K562 treated with DMSO at 1 percent for 4 hours (cell line): ENCODE data around the gene OR4C12. TPM values are rescaled to one million over a fixed set of nuclear protein-coding genes. Genes with fewer than 3 reads are reported as not detected.

Experiments used
- total RNA-seq: library from RNA; unstranded; fragments of 300-600 nt; gene quantifications from 2 replicates; pipeline ENCODE4 v1.2.3, GENCODE V29; 2022; ENCODE audit not compliant: insufficient read depth

Gene OR4C12
- total RNA-seq, result not detected in 2 replicates

DNA sequence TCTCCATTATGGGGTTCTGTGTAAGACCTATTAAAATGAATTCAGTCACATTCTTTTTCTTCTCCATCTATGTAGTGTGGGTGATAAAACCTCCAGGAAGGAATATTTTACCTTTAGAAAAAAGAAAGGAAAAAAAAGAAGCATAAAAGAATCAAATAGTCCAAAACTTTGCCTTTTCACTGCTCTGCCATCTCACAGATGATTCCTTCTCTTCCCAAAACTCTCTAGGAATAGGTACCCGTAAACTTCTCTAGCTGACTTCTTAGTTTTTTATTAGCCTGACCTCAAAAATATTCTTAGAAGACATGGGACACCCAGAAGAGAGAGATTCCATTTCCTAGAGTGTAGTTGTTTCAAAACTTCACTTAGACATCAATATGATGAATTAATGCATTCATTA lies at the start of gene OR4C12:
Gene OR4C12 (minus strand): TSS at position 101 of the 400 bp plus-strand sequence. CDS start 34 bp downstream, at position 67.

DNA sequence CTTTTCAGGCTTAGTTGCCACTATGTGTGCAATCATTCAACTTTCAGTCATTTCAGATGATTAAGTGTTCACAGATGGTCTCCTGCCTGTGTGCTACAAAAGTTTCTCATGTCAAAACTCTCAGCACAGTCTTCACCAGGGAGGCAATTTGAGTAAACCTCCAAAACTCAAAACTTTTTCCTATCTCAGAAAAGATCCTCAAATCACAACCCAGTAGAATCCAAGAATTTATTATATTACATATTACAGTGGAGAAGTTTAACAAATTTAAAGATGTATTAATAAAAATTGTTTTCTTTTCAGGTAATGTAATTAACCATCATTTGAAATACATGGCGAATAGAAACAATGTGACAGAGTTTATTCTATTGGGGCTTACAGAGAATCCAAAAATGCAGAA lies 30.2 kb downstream of the OR4C12 start, which contains the start of gene OR4C13:
Gene OR4C13 (plus strand): TSS at position 301 of the 400 bp plus-strand sequence. CDS start 32 bp downstream, at position 333.

Other genes starting within 250 kb of the OR4C12 start
- gene OR4C13, start 30.1 kb downstream of the OR4C12 start, total RNA-seq, result not detected in 2 replicates
- not detected in 2 replicates for gene OR4C45, start 50.3 kb upstream of the OR4C12 start, total RNA-seq